ENCODE measurements around the gene STK4. TPM values are rescaled to one million over a fixed set of nuclear protein-coding genes. Genes with fewer than 3 reads are reported as not detected.

The STK4 gene
- total and polyA plus RNA-seq, 2 donors (not counting 3 experiments of a cell fraction or from before 2014, with no cell fraction given) = 9.1 to 29.6 TPM

DNA sequence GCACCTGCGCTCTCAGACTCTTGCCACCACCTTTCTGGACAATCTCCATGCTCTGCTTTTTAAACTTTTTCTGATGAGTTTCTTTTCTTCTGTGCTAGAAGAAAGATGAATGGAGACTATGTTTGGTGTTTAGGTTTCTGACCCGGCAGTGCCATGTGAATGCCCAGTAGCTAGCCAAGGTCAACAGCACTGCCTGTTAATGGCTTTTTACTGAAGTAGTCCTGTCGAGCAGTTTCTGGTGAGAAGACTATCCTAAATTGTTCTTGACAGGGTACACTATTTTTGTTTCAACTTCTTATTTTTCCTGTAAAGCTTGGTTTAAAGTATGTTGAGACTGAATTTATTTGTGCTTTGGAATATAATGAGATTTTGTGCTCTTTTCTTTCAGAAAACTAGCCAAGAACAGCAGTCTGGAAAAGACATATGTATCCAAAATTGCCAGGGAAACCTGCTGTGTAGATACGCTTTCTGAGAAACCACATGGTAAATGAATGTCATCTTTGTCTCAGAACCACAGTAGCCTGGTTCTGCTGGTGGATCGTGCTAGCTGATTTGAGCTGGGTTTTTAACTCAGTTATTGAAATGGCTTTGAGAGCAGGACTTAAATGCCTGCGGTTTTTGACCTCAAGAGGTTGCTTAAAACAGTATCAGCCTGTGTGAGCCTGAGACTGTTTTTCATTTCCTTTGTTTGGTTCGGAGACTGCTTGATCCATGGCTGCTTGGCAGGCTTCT is 86.6 kb downstream of the STK4 start:
- dilution Hi-C loops (cut with MboI; ENCODE audit: extremely low pct_ligation_motif_present, low sequenced_read_pairs) = no loop called here
- no TSS peak for BruUV-seq (replicated peaks)
- FAIRE-seq (no peak), DNase-seq (ENCODE audit: low read depth, low spot score) (no peak)
- TF ChIP-seq, protein P1, sequence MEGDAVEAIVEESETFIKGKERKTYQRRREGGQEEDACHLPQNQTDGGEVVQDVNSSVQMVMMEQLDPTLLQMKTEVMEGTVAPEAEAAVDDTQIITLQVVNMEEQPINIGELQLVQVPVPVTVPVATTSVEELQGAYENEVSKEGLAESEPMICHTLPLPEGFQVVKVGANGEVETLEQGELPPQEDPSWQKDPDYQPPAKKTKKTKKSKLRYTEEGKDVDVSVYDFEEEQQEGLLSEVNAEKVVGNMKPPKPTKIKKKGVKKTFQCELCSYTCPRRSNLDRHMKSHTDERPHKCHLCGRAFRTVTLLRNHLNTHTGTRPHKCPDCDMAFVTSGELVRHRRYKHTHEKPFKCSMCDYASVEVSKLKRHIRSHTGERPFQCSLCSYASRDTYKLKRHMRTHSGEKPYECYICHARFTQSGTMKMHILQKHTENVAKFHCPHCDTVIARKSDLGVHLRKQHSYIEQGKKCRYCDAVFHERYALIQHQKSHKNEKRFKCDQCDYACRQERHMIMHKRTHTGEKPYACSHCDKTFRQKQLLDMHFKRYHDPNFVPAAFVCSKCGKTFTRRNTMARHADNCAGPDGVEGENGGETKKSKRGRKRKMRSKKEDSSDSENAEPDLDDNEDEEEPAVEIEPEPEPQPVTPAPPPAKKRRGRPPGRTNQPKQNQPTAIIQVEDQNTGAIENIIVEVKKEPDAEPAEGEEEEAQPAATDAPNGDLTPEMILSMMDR (IDR thresholded peaks at IDR 0.05; ENCODE audit: extremely low read depth in 1 of 2, insufficient read depth in 1 of 2, low read depth in 1 of 2, low read length in 2 of 2) = no peak
- TF ChIP-seq GATA2 (IDR thresholded peaks at IDR 0.05; ENCODE audit: insufficient read depth, insufficient read length, low read depth, low read length) = no peak
- no peak for TF ChIP-seq EZH2 (IDR thresholded peaks at IDR 0.05; ENCODE audit: borderline replicate concordance, low read depth, low read length, severe bottlenecking)
- no peak for TF ChIP-seq POLR2AphosphoS5 (IDR thresholded peaks at IDR 0.05; ENCODE audit: insufficient read depth, low read depth, low read length)
- TF ChIP-seq MYC (IDR thresholded peaks at IDR 0.05; ENCODE audit: low read depth, low read length) = no peak
- no peak for TF ChIP-seq JUN (IDR thresholded peaks at IDR 0.05; ENCODE audit: borderline replicate concordance, insufficient read depth, insufficient read length, low read depth)
- no peak for TF ChIP-seq POLR2A (IDR thresholded peaks at IDR 0.05; ENCODE audit: low read depth, low read length)
- TF ChIP-seq, protein P2, sequence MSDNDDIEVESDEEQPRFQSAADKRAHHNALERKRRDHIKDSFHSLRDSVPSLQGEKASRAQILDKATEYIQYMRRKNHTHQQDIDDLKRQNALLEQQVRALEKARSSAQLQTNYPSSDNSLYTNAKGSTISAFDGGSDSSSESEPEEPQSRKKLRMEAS (IDR thresholded peaks at IDR 0.05; ENCODE audit: insufficient read depth, insufficient read length) = no peak
- no peak overlapping the region for H2AFZ ChIP-seq (ENCODE audit: low read depth, low read length)
- CTCF ChIA-PET = interaction anchor here (1.4 to 5.0 kb wide), 5 partner anchors 8 to 719 kb away, joined by 3 to 46 read pairs (median 6); no protein-coding TSS in a partner anchor
- peaks cover 0 to 2% of the 10 kb centered on the region in 2 experiments for H3K36me3 ChIP-seq (ENCODE audit: control insufficient read depth in 2 of 2, extremely low read depth in 1 of 2, insufficient read depth in 2 of 2, low read length in 2 of 2)
- no peaks in the 10 kb centered on the region for H4K20me1 ChIP-seq (replicated peaks; ENCODE audit: control insufficient read depth, extremely low read depth, insufficient read depth, low read length)
- no peaks in the 10 kb centered on the region for H3K79me2 ChIP-seq (ENCODE audit: control insufficient read depth, insufficient read depth, low read length)
- no peaks in the 10 kb centered on the region for H3K27me3 ChIP-seq (ENCODE audit: control insufficient read depth in 2 of 2, insufficient read depth in 2 of 2, low read length in 2 of 2)
- no peaks in the 10 kb centered on the region for H3K9me1 ChIP-seq (replicated peaks; ENCODE audit: control insufficient read depth, extremely low read depth, insufficient read depth, low read length)
- no peak overlapping the region for H3K4me3 ChIP-seq (replicated peaks in 1 of 3; ENCODE audit: insufficient read depth in 1 of 3, low read depth in 1 of 3, low read length in 3 of 3)
- POLR2A ChIA-PET = no interaction called here
- H3K4me2 ChIP-seq (ENCODE audit: insufficient read depth, low read length) = no peak overlapping the region
- no peak overlapping the region for H3K27ac ChIP-seq (ENCODE audit: insufficient read depth, low read depth, low read length)
- H3K4me1 ChIP-seq (ENCODE audit: control insufficient read depth, extremely low read depth, insufficient read depth, low read length) = peaks cover 12% of the 10 kb centered on the region
- no peak overlapping the region for H3K9ac ChIP-seq (replicated peaks; ENCODE audit: extremely low read depth, insufficient read depth, low read length)
- intact Hi-C loops (cut with micrococcal nuclease) = no loop called here
- no peaks in the 10 kb centered on the region for H3K9me3 ChIP-seq (replicated peaks; ENCODE audit: control insufficient read depth, insufficient read depth, low read length)

Data from endothelial cell of umbilical vein (primary cell).